ENCODE data around the gene TRAFD1. TPM values are rescaled to one million over a fixed set of nuclear protein-coding genes. Genes with fewer than 3 reads are reported as not detected.

TRAFD1 gene
- total RNA-seq, 2 experiments from 2014 or later: 14.3 to 19.4 TPM

DNA sequence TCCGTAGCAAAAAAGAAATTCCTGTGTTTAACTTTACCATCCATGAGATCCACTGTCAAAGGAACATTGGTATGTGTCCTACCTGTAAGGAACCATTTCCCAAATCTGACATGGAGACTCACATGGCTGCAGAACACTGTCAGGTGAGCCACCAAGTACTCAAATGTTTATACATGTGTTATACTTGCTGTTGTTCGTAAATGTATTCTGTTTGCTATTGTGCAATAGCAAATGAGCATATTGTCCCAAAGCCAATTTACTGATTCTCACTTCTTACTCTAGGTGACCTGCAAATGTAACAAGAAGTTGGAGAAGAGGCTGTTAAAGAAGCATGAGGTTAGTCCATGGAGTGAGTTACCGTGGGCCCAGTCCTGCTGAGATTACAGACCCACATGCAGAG lies 9.4 kb downstream of the TRAFD1 start:
- intact Hi-C loops (cut with micrococcal nuclease; ENCODE audit: unreplicated experiment): no loop called here
- DNase-seq (ENCODE audit: low spot score): no peak
- no TSS peak for BruUV-seq (replicated peaks)

GRCh38 chr12:112140728-112141127 lies 15.4 kb downstream of the TRAFD1 start:
- no peak overlapping the region for H3K4me3 ChIP-seq (ENCODE audit: low read depth, low read length, poor library complexity, severe bottlenecking)
- H3K79me2 ChIP-seq (ENCODE audit: insufficient read depth, low read depth, low read length): no peaks in the 10 kb centered on the region
- BruUV-seq (replicated peaks): no TSS peak
- no peaks in the 10 kb centered on the region for H3K9me3 ChIP-seq (ENCODE audit: low read length)
- DNase-seq (ENCODE audit: low spot score): no peak
- CTCF ChIA-PET (ENCODE audit: unreplicated experiment): no interaction called here
- H2AFZ ChIP-seq (ENCODE audit: low read length): no peak overlapping the region
- no peak overlapping the region for H3K27ac ChIP-seq (ENCODE audit: low read depth, low read length, poor library complexity, severe bottlenecking)
- TF ChIP-seq CTCF (conservative IDR thresholded peaks at IDR 0.05; ENCODE audit: low read length) (no peak), EZH2phosphoT487 (IDR thresholded peaks at IDR 0.05; ENCODE audit: borderline replicate concordance, low read depth, low read length) (no peak)
- no peaks in the 10 kb centered on the region for H3K4me1 ChIP-seq (ENCODE audit: insufficient read depth, low read length, poor library complexity, severe bottlenecking)
- no peaks in the 10 kb centered on the region for H3K9me2 ChIP-seq (ENCODE audit: insufficient read depth, low read length)
- H4K20me1 ChIP-seq (ENCODE audit: insufficient read depth, low read length): no peaks in the 10 kb centered on the region
- intact Hi-C loops (cut with micrococcal nuclease; ENCODE audit: unreplicated experiment): no loop called here
- H3K36me3 ChIP-seq (ENCODE audit: insufficient read depth, low read length): peaks cover 51% of the 10 kb centered on the region
- POLR2A ChIA-PET: interaction anchor here (0.7 kb wide), 1 partner anchor 364 kb away, joined by 3 read pairs; no protein-coding TSS in a partner anchor
- no peak overlapping the region for H3K4me2 ChIP-seq (ENCODE audit: low read length)

More for the DNA sequence above, 9.4 kb downstream of the TRAFD1 start:
- no peaks in the 10 kb centered on the region for H3K9me2 ChIP-seq (ENCODE audit: insufficient read depth, low read length)
- peaks cover 15% of the 10 kb centered on the region; the same call in 1 of the 2 replicates for H3K36me3 ChIP-seq (ENCODE audit: insufficient read depth, low read length)
- H3K4me3 ChIP-seq (ENCODE audit: low read depth, low read length, poor library complexity, severe bottlenecking): no peak overlapping the region
- no peak overlapping the region for H3K4me2 ChIP-seq (ENCODE audit: low read length)
- no peak overlapping the region for H2AFZ ChIP-seq (ENCODE audit: low read length)
- H4K20me1 ChIP-seq (ENCODE audit: insufficient read depth, low read length): no peaks in the 10 kb centered on the region
- H3K27ac ChIP-seq (ENCODE audit: low read depth, low read length, poor library complexity, severe bottlenecking): no peak overlapping the region
- CTCF ChIA-PET (ENCODE audit: unreplicated experiment): no interaction called here
- H3K9me3 ChIP-seq (ENCODE audit: low read length): no peaks in the 10 kb centered on the region
- no peaks in the 10 kb centered on the region for H3K79me2 ChIP-seq (ENCODE audit: insufficient read depth, low read depth, low read length)
- TF ChIP-seq EZH2phosphoT487 (IDR thresholded peaks at IDR 0.05; ENCODE audit: borderline replicate concordance, low read depth, low read length): no peak
- TF ChIP-seq CTCF (conservative IDR thresholded peaks at IDR 0.05; ENCODE audit: low read length): no peak
- H3K4me1 ChIP-seq (ENCODE audit: insufficient read depth, low read length, poor library complexity, severe bottlenecking): peaks cover 15% of the 10 kb centered on the region
- POLR2A ChIA-PET: no interaction called here

DNA sequence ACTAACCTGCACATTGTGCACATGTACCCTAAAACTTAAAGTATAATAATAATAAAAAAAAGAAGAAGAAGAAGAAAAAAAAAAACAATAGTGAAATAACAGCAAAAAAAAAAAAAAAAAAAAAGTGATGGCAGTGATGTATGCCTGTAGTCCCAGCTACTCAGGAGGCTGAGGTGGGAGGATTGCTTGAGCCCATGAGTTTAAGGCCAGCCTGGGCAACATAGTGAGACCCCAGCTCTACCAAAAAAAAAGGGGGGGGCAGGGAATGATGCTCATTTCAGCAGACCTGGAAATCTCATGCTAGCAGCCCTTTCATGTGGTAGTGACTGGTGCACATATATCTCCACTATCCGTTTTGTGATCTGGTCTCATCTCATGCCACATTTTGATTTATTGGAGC lies 20.8 kb downstream of the TRAFD1 start:
- intact Hi-C loops (cut with micrococcal nuclease; ENCODE audit: unreplicated experiment): no loop called here
- Histone ChIP-seq H3K4me1 (ENCODE audit: insufficient read depth, low read length, poor library complexity, severe bottlenecking) (no peaks in the 10 kb centered on the region), H3K4me2 (ENCODE audit: low read length) (no peak overlapping the region), H2AFZ (ENCODE audit: low read length) (no peak overlapping the region), H4K20me1 (ENCODE audit: insufficient read depth, low read length) (no peaks in the 10 kb centered on the region), H3K9me3 (ENCODE audit: low read length) (no peaks in the 10 kb centered on the region), H3K79me2 (ENCODE audit: insufficient read depth, low read depth, low read length) (no peaks in the 10 kb centered on the region), H3K9me2 (ENCODE audit: insufficient read depth, low read length) (no peaks in the 10 kb centered on the region), H3K4me3 (ENCODE audit: low read depth, low read length, poor library complexity, severe bottlenecking) (no peak overlapping the region), H3K27ac (ENCODE audit: low read depth, low read length, poor library complexity, severe bottlenecking) (no peak overlapping the region), H3K36me3 (ENCODE audit: insufficient read depth, low read length) (peaks cover 68% of the 10 kb centered on the region)
- CTCF ChIA-PET (ENCODE audit: unreplicated experiment): no interaction called here
- TF ChIP-seq EZH2phosphoT487 (IDR thresholded peaks at IDR 0.05; ENCODE audit: borderline replicate concordance, low read depth, low read length) (no peak), CTCF (conservative IDR thresholded peaks at IDR 0.05; ENCODE audit: low read length) (no peak)
- POLR2A ChIA-PET: interaction anchor here (0.7 kb wide), 1 partner anchor 16 kb away, joined by 5 read pairs; no protein-coding TSS in a partner anchor
- BruUV-seq (replicated peaks): no TSS peak
- no peak for DNase-seq (ENCODE audit: low spot score)
